Measurements from ENCODE around the gene SLC23A1.

DNA sequence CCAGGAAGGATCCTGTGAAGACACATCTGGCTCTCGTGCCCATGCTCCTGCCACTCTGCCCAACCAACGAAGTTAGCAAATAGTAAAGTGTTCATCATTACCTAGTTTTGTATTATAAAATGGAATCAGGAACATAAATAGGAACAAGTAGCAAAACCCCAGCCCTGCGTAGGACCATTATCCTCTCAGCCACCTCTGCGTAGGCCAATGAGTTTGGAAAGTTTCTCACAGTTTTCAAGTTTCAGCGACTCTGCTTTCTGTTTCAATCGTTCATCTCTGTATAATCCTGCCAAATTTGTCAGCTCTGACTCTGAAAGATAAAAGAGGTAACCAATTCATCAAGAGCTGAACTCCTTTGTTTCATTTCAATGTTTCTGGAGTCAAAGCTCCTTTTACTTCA lies 30.9 kb upstream of the SLC23A1 start:
- TF ChIP-seq POLR2AphosphoS5 (IDR thresholded peaks at IDR 0.05; ENCODE audit: low read depth, low read length) (no peak), POLR2A (IDR thresholded peaks at IDR 0.05; ENCODE audit: low read depth, low read length) (no peak), TAF1 (IDR thresholded peaks at IDR 0.05; ENCODE audit: low read depth, low read length) (no peak), SPI1 (IDR thresholded peaks at IDR 0.05; ENCODE audit: low read depth, low read length) (no peak), PAX5 (IDR thresholded peaks at IDR 0.05; ENCODE audit: insufficient read depth, low read length, severe bottlenecking) (no peak), POU2F2 (IDR thresholded peaks at IDR 0.05; ENCODE audit: low read depth, low read length) (no peak)

Data from GM12891 (cell line).